HEK293T (cell line): ENCODE measurements around the gene ANKRD62.

Source experiments
- ARNT ChIP-seq: fragments of 450-650 bp; IDR thresholded peaks from 2 replicates; pipeline ENCODE4 v1.6.1; 2017; ENCODE audit warnings: mild to moderate bottlenecking
- ELF4 ChIP-seq: fragments of 450-650 bp; IDR thresholded peaks from 2 replicates; pipeline ENCODE4 v1.6.1; 2017; ENCODE audit warnings: antibody characterized with exemption
- FOXA1 ChIP-seq: fragments of 450-650 bp; IDR thresholded peaks from 2 replicates; pipeline ENCODE4 v1.6.1; 2016; ENCODE audit warnings: mild to moderate bottlenecking
- FOXM1 ChIP-seq: fragments of 450-650 bp; IDR thresholded peaks from 2 replicates; pipeline ENCODE4 v1.6.1; 2017; ENCODE audit warnings: mild to moderate bottlenecking, borderline replicate concordance
- HDGF ChIP-seq: fragments of 450-650 bp; IDR thresholded peaks from 2 replicates; pipeline ENCODE4 v1.6.1; 2017; ENCODE audit warnings: antibody characterized with exemption, borderline replicate concordance
- LEF1 ChIP-seq: fragments of 450-650 bp; IDR thresholded peaks from 2 replicates; pipeline ENCODE4 v1.6.1; 2017; ENCODE audit warnings: mild to moderate bottlenecking, borderline replicate concordance
- NFRKB ChIP-seq: fragments of 450-650 bp; IDR thresholded peaks from 2 replicates; pipeline ENCODE4 v1.6.1; 2016; ENCODE audit warnings: mild to moderate bottlenecking, moderate library complexity
- PKNOX1 ChIP-seq: fragments of 450-650 bp; IDR thresholded peaks from 2 replicates; pipeline ENCODE4 v1.6.1; 2016
- SP1 ChIP-seq: fragments of 450-650 bp; IDR thresholded peaks from 2 replicates; pipeline ENCODE4 v1.6.1; 2017
- ZNF384 ChIP-seq: fragments of 450-650 bp; IDR thresholded peaks from 2 replicates; pipeline ENCODE4 v1.6.1; 2016

- TF ChIP-seq HDGF: no peak
- TF ChIP-seq FOXA1: no peak
- TF ChIP-seq SP1: no peak
- TF ChIP-seq NFRKB: no peak
- no peak for TF ChIP-seq PKNOX1
- no peak for TF ChIP-seq ELF4
- no peak for TF ChIP-seq ZNF384
- TF ChIP-seq LEF1: no peak
- TF ChIP-seq FOXM1: no peak
- no peak for TF ChIP-seq ARNT
Measured at GRCh38 chr18:12113999-12114646, 20.5 kb downstream of the ANKRD62 start.
